ENCODE data around the gene SNRPA.

The SNRPA gene

GRCh38 chr19:40774916-40775631, 24.1 kb downstream of the SNRPA start, which contains the start of gene MIA:
MIA (plus strand) TSS chr19:40775521; CDS start chr19:40775543, 22 bp downstream.
- DNase-seq (ENCODE audit: extremely low read depth, low read depth): no peak
- TF ChIP-seq, protein P1, sequence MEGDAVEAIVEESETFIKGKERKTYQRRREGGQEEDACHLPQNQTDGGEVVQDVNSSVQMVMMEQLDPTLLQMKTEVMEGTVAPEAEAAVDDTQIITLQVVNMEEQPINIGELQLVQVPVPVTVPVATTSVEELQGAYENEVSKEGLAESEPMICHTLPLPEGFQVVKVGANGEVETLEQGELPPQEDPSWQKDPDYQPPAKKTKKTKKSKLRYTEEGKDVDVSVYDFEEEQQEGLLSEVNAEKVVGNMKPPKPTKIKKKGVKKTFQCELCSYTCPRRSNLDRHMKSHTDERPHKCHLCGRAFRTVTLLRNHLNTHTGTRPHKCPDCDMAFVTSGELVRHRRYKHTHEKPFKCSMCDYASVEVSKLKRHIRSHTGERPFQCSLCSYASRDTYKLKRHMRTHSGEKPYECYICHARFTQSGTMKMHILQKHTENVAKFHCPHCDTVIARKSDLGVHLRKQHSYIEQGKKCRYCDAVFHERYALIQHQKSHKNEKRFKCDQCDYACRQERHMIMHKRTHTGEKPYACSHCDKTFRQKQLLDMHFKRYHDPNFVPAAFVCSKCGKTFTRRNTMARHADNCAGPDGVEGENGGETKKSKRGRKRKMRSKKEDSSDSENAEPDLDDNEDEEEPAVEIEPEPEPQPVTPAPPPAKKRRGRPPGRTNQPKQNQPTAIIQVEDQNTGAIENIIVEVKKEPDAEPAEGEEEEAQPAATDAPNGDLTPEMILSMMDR (IDR thresholded peaks at IDR 0.05; ENCODE audit: low read depth, low read length): no peak

DNA sequence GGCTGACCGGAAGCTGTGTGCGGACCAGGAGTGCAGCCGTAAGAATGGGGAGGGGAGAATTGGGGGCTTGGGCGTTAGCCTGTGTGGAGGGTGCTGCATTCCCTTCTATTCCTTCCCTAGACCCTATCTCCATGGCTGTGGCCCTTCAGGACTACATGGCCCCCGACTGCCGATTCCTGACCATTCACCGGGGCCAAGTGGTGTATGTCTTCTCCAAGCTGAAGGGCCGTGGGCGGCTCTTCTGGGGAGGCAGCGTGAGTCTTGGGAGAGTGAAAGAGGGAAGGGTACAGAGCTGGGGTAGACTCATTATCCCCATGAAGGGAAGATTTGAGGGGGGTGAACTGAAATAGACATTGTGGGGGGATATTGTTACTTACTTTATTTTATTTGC, 24.6 kb downstream of the SNRPA start:
- TF ChIP-seq, protein P1 (IDR thresholded peaks at IDR 0.05; ENCODE audit: low read depth, low read length): no peak

DNA sequence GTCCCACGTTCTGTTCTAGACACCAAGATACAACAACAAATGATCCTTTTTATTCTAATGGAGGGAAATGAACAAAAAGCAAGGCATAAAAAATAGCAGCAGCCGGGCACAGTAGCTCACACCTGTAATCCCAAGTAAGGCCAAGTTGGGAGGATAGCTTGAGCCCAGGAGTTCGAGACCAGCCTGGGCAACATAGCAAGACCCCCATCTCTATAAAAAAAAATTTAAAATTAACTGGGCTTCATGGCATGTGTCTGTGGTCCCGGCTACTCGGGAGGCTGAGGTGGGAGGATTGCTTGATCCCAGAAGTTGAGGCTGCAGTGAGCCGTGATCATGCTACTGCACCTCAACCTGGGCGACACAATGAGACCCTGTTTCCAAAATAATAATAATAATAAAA, 25.4 kb downstream of the SNRPA start:
- TF ChIP-seq, protein P1 (IDR thresholded peaks at IDR 0.05; ENCODE audit: low read depth, low read length): no peak
- DNase-seq (ENCODE audit: extremely low read depth, low read depth): no peak

More for the DNA sequence above, 24.6 kb downstream of the SNRPA start:
- DNase-seq (ENCODE audit: extremely low read depth, low read depth): no peak

- peak; percentile 80 for DNase-seq (ENCODE audit: extremely low read depth, low read depth)
- TF ChIP-seq, protein P1 (IDR thresholded peaks at IDR 0.05; ENCODE audit: low read depth, low read length): no peak
Observed at GRCh38 chr19:40776932-40777644, 26.1 kb downstream of the SNRPA start.

- TF ChIP-seq, protein P1 (IDR thresholded peaks at IDR 0.05; ENCODE audit: low read depth, low read length): no peak
- DNase-seq (ENCODE audit: extremely low read depth, low read depth): no peak
Observed at GRCh38 chr19:40777645-40777936, 26.6 kb downstream of the SNRPA start.

- TF ChIP-seq, protein P1 (IDR thresholded peaks at IDR 0.05; ENCODE audit: low read depth, low read length): no peak
- DNase-seq (ENCODE audit: extremely low read depth, low read depth): peak; percentile 99
Observed at GRCh38 chr19:40777937-40778705, 27.1 kb downstream of the SNRPA start, which contains the start of gene RAB4B. RAB4B (plus strand) TSS chr19:40778247; CDS start chr19:40778376, 129 bp downstream.

Data from AG09319 (cell line).